ENCODE results near the gene PCNX2.
A peak's percentile ranks its signal among the peaks of the same experiment; 100 is the strongest.

The PCNX2 gene

GRCh38 chr1:233326811-233327650 lies 31.5 kb upstream of the PCNX2 start:
- Mint-ChIP-seq H3K4me3 (peak overlapping the region; percentile 79), H3K9me3 (peaks cover 3% of the 10 kb centered on the region), H3K36me3 (no peaks in the 10 kb centered on the region), H3K27me3 (peaks cover 10% of the 10 kb centered on the region), H3K27ac (peak overlapping the region; percentile 35), H3K4me1 (peaks cover 18% of the 10 kb centered on the region)
- peak; percentile 98 for ATAC-seq

GRCh38 chr1:233326319-233326718 lies 30.8 kb upstream of the PCNX2 start:
- H3K36me3 Mint-ChIP-seq = no peaks in the 10 kb centered on the region

DNA sequence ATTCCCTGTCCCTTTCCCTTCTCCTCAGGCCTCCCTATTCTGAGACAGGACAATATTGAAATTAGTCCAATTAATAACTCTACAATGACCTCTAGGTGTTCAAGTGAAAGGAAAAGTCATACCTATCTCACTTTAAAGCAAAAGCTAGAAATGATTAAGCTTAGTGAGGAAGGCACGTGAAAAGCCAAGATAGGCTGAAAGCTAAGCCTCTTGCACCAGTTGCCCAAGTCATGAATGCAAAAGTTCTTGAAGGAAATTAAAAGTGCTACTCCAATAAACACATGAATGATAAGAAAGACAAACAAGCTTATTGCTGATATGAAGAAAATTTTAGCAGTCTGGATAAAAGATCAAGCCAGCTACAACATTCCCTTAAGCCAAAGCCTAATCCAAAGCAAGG lies 28.2 kb upstream of the PCNX2 start:
- Mint-ChIP-seq H3K27ac (no peak overlapping the region), H3K9me3 (peaks cover 3% of the 10 kb centered on the region), H3K27me3 (no peaks in the 10 kb centered on the region), H3K4me3 (no peak overlapping the region), H3K4me1 (peaks cover 9% of the 10 kb centered on the region), H3K36me3 (no peaks in the 10 kb centered on the region)
- ATAC-seq = no peak

More at GRCh38 chr1:233326319-233326718, 30.8 kb upstream of the PCNX2 start:
- peak overlapping the region; percentile 35 for H3K27ac Mint-ChIP-seq
- H3K27me3 Mint-ChIP-seq = peaks cover 10% of the 10 kb centered on the region
- H3K4me3 Mint-ChIP-seq = no peak overlapping the region
- peaks cover 3% of the 10 kb centered on the region for H3K9me3 Mint-ChIP-seq
- H3K4me1 Mint-ChIP-seq = peaks cover 18% of the 10 kb centered on the region
- no peak for ATAC-seq

DNA sequence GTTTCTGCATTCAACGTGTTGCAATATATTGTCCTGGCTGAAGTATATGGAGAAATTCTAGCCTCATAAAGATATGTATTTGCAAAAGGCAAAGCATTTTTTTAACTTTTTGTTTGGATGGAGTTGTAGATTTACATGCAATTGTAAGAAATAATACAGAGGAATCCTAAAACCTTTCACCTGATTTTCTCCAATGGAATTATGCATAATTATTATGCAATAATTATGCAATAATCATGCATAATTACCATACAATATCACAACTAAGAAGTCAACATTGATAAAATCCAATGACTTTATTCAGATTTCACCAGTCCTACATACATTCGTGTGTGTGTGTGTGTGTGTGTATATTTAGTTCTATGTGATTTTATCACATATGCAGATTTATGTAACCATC lies 24.5 kb upstream of the PCNX2 start:
- Mint-ChIP-seq H3K27ac (no peak overlapping the region), H3K4me3 (no peak overlapping the region), H3K27me3 (no peaks in the 10 kb centered on the region), H3K9me3 (peaks cover 1% of the 10 kb centered on the region), H3K36me3 (no peaks in the 10 kb centered on the region), H3K4me1 (no peaks in the 10 kb centered on the region)
- no peak for ATAC-seq

DNA sequence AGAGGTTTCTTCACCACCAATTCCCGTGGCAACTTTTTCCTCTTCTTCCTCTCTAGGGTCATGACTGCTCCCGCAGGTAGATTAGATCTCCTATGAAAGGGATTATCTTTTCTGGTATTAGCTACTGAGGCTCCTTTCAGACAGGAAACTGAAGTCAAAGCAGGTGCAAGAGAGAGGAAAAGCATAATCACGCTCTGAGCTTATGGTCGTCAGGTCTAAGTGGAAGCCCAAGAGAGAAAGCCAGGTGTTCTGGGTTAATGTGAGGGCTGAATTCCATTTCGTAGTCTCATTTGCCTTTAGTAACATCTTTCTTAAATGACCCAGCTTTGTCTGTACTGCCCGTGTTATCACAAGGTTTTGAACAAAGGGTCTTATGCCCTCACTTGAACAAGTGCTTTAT lies 23.7 kb upstream of the PCNX2 start:
- no peaks in the 10 kb centered on the region for H3K4me1 Mint-ChIP-seq
- no peaks in the 10 kb centered on the region for H3K9me3 Mint-ChIP-seq
- no peak for ATAC-seq
- H3K27me3 Mint-ChIP-seq = no peaks in the 10 kb centered on the region
- no peaks in the 10 kb centered on the region for H3K36me3 Mint-ChIP-seq
- no peak overlapping the region for H3K4me3 Mint-ChIP-seq
- H3K27ac Mint-ChIP-seq = no peak overlapping the region

- Mint-ChIP-seq H3K27ac (no peak overlapping the region), H3K9me3 (no peaks in the 10 kb centered on the region)
- no peak for ATAC-seq
Measured at GRCh38 chr1:233316473-233316872, 20.9 kb upstream of the PCNX2 start.

GRCh38 chr1:233315718-233316301 lies 20.3 kb upstream of the PCNX2 start:
- ATAC-seq = no peak
- H3K27ac Mint-ChIP-seq = no peak overlapping the region
- no peaks in the 10 kb centered on the region for H3K4me1 Mint-ChIP-seq
- H3K36me3 Mint-ChIP-seq = no peaks in the 10 kb centered on the region
- no peak overlapping the region for H3K4me3 Mint-ChIP-seq
- no peaks in the 10 kb centered on the region for H3K27me3 Mint-ChIP-seq
- H3K9me3 Mint-ChIP-seq = no peaks in the 10 kb centered on the region

More at GRCh38 chr1:233316473-233316872, 20.9 kb upstream of the PCNX2 start:
- Mint-ChIP-seq H3K4me1 (no peaks in the 10 kb centered on the region), H3K36me3 (no peaks in the 10 kb centered on the region), H3K4me3 (no peak overlapping the region), H3K27me3 (no peaks in the 10 kb centered on the region)

DNA sequence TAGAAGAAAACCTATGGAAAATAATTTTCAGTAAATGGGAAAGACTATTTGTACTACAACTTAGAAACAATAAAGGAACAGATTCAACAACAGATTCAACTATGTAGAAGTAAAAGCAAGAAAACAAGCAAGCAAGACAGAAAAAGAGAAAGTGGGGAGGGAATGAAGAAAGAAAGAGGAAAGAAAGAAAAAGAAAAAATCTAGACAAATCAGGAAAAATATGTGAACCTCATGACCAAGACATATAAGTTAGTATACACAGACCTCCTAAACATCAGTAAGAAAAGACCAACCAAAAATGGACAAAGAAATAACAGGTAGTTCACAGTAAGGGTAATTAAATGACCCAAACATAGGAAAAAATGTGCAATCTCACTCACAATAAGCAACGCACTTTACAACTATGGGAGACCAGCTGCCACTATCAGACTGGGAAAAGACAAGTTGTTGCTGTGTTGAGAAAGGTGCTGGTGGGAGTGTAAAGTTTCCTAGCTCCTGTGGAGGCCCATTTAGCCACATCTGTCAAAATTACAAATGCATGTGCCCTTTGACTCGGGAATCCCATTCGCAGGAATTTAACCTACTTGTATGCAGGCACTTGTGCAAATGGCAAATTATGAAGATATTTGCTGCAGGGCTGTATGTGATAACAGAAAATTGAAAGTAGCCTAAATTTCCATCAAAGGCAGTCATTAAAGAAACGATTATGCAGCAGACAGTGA lies 18.1 kb upstream of the PCNX2 start:
- H3K36me3 Mint-ChIP-seq = no peaks in the 10 kb centered on the region
- no peak for ATAC-seq
- no peaks in the 10 kb centered on the region for H3K27me3 Mint-ChIP-seq
- no peaks in the 10 kb centered on the region for H3K4me1 Mint-ChIP-seq
- no peak overlapping the region for H3K27ac Mint-ChIP-seq
- no peaks in the 10 kb centered on the region for H3K9me3 Mint-ChIP-seq
- H3K4me3 Mint-ChIP-seq = no peak overlapping the region

DNA sequence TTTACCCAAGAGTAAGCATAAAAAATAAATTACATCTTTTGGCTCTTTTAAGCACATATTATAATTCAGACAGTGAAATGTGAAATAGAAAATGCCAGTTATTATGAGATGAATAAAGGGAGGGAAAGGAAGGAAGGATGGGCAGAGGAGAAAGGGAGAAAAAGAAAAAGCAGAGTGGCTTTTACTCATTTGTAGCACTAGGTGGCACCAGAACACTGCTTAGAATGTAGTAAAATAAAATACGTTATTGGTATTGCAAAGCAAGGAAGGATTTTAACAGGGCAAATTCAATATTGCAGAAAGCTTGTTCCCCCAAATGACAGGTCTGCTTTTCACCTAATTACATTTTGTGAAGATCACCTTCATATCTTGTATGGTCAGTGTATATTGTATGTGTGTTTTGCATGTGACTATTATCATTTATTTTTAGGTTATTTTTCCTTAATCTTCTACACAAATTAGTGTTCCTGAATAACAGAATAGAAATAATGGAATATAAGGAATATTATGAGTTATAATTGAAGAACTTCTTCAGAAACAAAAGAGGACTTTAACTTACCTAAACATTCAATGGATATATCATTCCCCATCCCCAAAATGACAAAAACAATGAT lies 9.1 kb upstream of the PCNX2 start:
- H3K27ac Mint-ChIP-seq = no peak overlapping the region
- H3K36me3 Mint-ChIP-seq = no peaks in the 10 kb centered on the region
- H3K4me3 Mint-ChIP-seq = no peak overlapping the region
- ATAC-seq = no peak
- H3K4me1 Mint-ChIP-seq = peaks cover 7% of the 10 kb centered on the region
- peaks cover 21% of the 10 kb centered on the region for H3K27me3 Mint-ChIP-seq
- H3K9me3 Mint-ChIP-seq = no peaks in the 10 kb centered on the region

DNA sequence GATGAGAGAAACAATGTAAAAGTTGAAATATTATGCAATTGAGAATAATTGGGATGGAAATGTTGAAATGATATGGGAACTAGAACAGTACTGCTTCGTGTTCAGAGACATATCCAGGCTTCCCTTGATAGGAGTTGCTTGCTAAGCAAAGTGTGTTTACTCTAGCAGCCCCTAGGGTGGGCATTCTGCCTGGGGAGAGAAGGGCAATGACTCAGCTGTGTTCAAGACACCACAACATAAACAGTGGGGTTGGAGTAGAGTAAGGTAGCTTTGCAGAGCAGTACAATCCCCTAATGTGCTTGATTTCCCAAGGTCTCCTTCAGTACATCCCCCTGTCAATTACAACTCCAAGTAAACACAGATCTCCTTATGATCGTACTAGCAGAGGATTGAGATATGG lies 4.8 kb upstream of the PCNX2 start:
- H3K36me3 Mint-ChIP-seq = no peaks in the 10 kb centered on the region
- no peaks in the 10 kb centered on the region for H3K9me3 Mint-ChIP-seq
- no peak overlapping the region for H3K4me3 Mint-ChIP-seq
- H3K27me3 Mint-ChIP-seq = peaks cover 10% of the 10 kb centered on the region
- no peak overlapping the region for H3K27ac Mint-ChIP-seq
- ATAC-seq = no peak
- peaks cover 11% of the 10 kb centered on the region for H3K4me1 Mint-ChIP-seq

GRCh38 chr1:233299450-233299849 lies 3.9 kb upstream of the PCNX2 start:
- H3K4me3 Mint-ChIP-seq = no peak overlapping the region
- no peak overlapping the region for H3K27ac Mint-ChIP-seq

GRCh38 chr1:233295975-233296322 lies 424 bp upstream of the PCNX2 start:
- no peak for ATAC-seq
- H3K4me3 Mint-ChIP-seq = peak overlapping the region; percentile 99
- H3K9me3 Mint-ChIP-seq = no peaks in the 10 kb centered on the region
- H3K4me1 Mint-ChIP-seq = peaks cover 26% of the 10 kb centered on the region
- peak overlapping the region; percentile 96 for H3K27ac Mint-ChIP-seq
- H3K27me3 Mint-ChIP-seq = no peaks in the 10 kb centered on the region
- H3K36me3 Mint-ChIP-seq = no peaks in the 10 kb centered on the region

More at GRCh38 chr1:233299450-233299849, 3.9 kb upstream of the PCNX2 start:
- ATAC-seq = no peak
- H3K9me3 Mint-ChIP-seq = no peaks in the 10 kb centered on the region
- peaks cover 19% of the 10 kb centered on the region for H3K4me1 Mint-ChIP-seq
- no peaks in the 10 kb centered on the region for H3K36me3 Mint-ChIP-seq
- peaks cover 7% of the 10 kb centered on the region for H3K27me3 Mint-ChIP-seq

- Mint-ChIP-seq H3K9me3 (no peaks in the 10 kb centered on the region), H3K36me3 (no peaks in the 10 kb centered on the region), H3K4me3 (peak overlapping the region; percentile 99), H3K27ac (peak overlapping the region; percentile 96), H3K4me1 (peaks cover 33% of the 10 kb centered on the region), H3K27me3 (no peaks in the 10 kb centered on the region)
- ATAC-seq = peak; percentile 68
Measured at GRCh38 chr1:233294913-233295236, 650 bp downstream of the PCNX2 start.

GRCh38 chr1:233293556-233294446 lies 1.7 kb downstream of the PCNX2 start:
- no peaks in the 10 kb centered on the region for H3K27me3 Mint-ChIP-seq
- H3K9me3 Mint-ChIP-seq = no peaks in the 10 kb centered on the region
- peak overlapping the region; percentile 30 for H3K27ac Mint-ChIP-seq
- peaks cover 9% of the 10 kb centered on the region for H3K36me3 Mint-ChIP-seq
- peaks cover 38% of the 10 kb centered on the region for H3K4me1 Mint-ChIP-seq
- no peak overlapping the region for H3K4me3 Mint-ChIP-seq
- no peak for ATAC-seq
